ENCODE measurements around the gene KDM7A.
A peak's percentile ranks its signal among the peaks of the same experiment; 100 is the strongest.
"Not testable (repeated sequence)": the region's sequence is repeated elsewhere in the genome, so short reads cannot be mapped to it uniquely, and the experiment has no call there.

Gene KDM7A

GRCh38 chr7:140175221-140176121 is 1.3 kb downstream of the KDM7A start:
- peak overlapping the region; percentile 57 for H3K4me3 ChIP-seq (ENCODE audit: low read depth, low read length)
- DNase-seq (ENCODE audit: low read depth): peak; percentile 94
- peak; percentile 77 for TF ChIP-seq CTCF (IDR thresholded peaks at IDR 0.05; ENCODE audit: low read depth, low read length, missing control alignments)

- DNase-seq (ENCODE audit: low read depth): no peak
- H3K4me3 ChIP-seq (ENCODE audit: low read depth, low read length): no peak overlapping the region
- TF ChIP-seq CTCF (IDR thresholded peaks at IDR 0.05; ENCODE audit: low read depth, low read length, missing control alignments): no peak
These were observed 2.6 kb downstream of the KDM7A start for GRCh38 chr7:140174217-140174616.

GRCh38 chr7:140170375-140170774 is 6.4 kb downstream of the KDM7A start:
- no peak overlapping the region for H3K4me3 ChIP-seq (ENCODE audit: low read depth, low read length)
- DNase-seq (ENCODE audit: low read depth): no peak
- TF ChIP-seq CTCF (IDR thresholded peaks at IDR 0.05; ENCODE audit: low read depth, low read length, missing control alignments): no peak

GRCh38 chr7:140168816-140169215 is 8.0 kb downstream of the KDM7A start:
- no peak for TF ChIP-seq CTCF (IDR thresholded peaks at IDR 0.05; ENCODE audit: low read depth, low read length, missing control alignments)
- no peak for DNase-seq (ENCODE audit: low read depth)

GRCh38 chr7:140165422-140165821 is 11.4 kb downstream of the KDM7A start:
- DNase-seq (ENCODE audit: low read depth): no peak
- TF ChIP-seq CTCF (IDR thresholded peaks at IDR 0.05; ENCODE audit: low read depth, low read length, missing control alignments): no peak
- no peak overlapping the region for H3K4me3 ChIP-seq (ENCODE audit: low read depth, low read length)

More at GRCh38 chr7:140168816-140169215, 8.0 kb downstream of the KDM7A start:
- no peak overlapping the region for H3K4me3 ChIP-seq (ENCODE audit: low read depth, low read length)

- H3K4me3 ChIP-seq (ENCODE audit: low read depth, low read length); DNase-seq (ENCODE audit: low read depth): not testable (repeated sequence)
These were observed 14.7 kb downstream of the KDM7A start for GRCh38 chr7:140162081-140162480.

- TF ChIP-seq CTCF (IDR thresholded peaks at IDR 0.05; ENCODE audit: low read depth, low read length, missing control alignments): no peak
- no peak overlapping the region for H3K4me3 ChIP-seq (ENCODE audit: low read depth, low read length)
- DNase-seq (ENCODE audit: low read depth): no peak
These were observed 15.7 kb downstream of the KDM7A start for GRCh38 chr7:140161047-140161446.
